ENCODE measurements around the gene EVPLL.
"Not testable (repeated sequence)": the region's sequence is repeated elsewhere in the genome, so short reads cannot be mapped to it uniquely, and the experiment has no call there.

EVPLL gene

GRCh38 chr17:18408906-18409305 is 31.3 kb downstream of the EVPLL start:
- not testable (repeated sequence) for H3K4me1 ChIP-seq (ENCODE audit: insufficient read depth, poor library complexity, severe bottlenecking); H3K27ac ChIP-seq (ENCODE audit: poor library complexity, severe bottlenecking); H3K4me3 ChIP-seq (ENCODE audit: severe bottlenecking); H3K9me3 ChIP-seq (ENCODE audit: severe bottlenecking); ATAC-seq (ENCODE audit: low read depth); DNase-seq (ENCODE audit: low spot score); H3K36me3 ChIP-seq (ENCODE audit: low read depth); H3K27me3 ChIP-seq (ENCODE audit: insufficient read depth, poor library complexity, severe bottlenecking)

DNA sequence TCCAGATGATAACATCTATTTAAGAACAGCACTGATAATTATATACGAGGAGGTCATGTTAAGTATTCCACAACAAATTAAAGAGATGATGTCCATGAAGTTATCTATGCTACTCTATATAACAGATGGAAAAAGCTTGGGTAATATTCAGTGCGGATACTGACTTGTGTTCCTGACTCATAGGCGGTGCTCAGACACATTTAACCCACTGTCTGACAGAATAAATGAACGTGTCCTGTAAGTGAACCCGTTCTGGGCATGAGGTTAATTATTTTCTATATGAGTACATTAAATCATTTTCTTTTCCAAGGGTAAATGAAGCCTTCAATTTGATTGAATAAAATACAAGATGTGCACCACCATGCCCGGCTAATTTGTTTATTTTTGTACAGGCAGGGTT is 31.7 kb downstream of the EVPLL start:
- DNase-seq (ENCODE audit: low spot score); H3K9me3 ChIP-seq (ENCODE audit: severe bottlenecking); H3K4me1 ChIP-seq (ENCODE audit: insufficient read depth, poor library complexity, severe bottlenecking); H3K27ac ChIP-seq (ENCODE audit: poor library complexity, severe bottlenecking); H3K36me3 ChIP-seq (ENCODE audit: low read depth); H3K27me3 ChIP-seq (ENCODE audit: insufficient read depth, poor library complexity, severe bottlenecking); H3K4me3 ChIP-seq (ENCODE audit: severe bottlenecking): not testable (repeated sequence)
- peak; percentile 32; the same call in 1 of the 3 replicates for ATAC-seq (ENCODE audit: low read depth)

DNA sequence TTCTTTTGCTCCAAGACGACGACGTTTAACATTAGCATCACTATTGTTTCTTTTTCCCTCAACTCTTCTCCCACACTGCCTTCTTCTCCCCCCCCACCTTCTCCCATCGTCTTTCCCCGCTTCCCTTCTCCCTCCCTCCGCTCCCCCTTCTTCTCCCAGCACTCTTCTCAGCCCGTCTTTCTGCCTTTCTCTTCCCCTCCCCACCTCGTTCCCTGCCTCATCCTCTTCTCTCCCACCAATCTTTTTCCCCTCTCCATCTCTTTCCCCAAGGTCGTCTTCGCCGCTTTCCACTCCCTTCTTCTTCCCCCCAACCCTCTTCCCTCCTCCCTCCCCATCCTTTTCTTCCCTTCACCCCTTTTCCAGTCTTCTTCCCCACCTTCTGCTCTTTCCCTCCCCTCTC is 33.2 kb downstream of the EVPLL start:
- ATAC-seq (ENCODE audit: low read depth); H3K4me1 ChIP-seq (ENCODE audit: insufficient read depth, poor library complexity, severe bottlenecking); H3K9me3 ChIP-seq (ENCODE audit: severe bottlenecking); DNase-seq (ENCODE audit: low spot score); H3K27me3 ChIP-seq (ENCODE audit: insufficient read depth, poor library complexity, severe bottlenecking); H3K36me3 ChIP-seq (ENCODE audit: low read depth): not testable (repeated sequence)
- Histone ChIP-seq H3K27ac (ENCODE audit: poor library complexity, severe bottlenecking) (peak overlapping the region; percentile 70), H3K4me3 (ENCODE audit: severe bottlenecking) (peak overlapping the region; percentile 15)

DNA sequence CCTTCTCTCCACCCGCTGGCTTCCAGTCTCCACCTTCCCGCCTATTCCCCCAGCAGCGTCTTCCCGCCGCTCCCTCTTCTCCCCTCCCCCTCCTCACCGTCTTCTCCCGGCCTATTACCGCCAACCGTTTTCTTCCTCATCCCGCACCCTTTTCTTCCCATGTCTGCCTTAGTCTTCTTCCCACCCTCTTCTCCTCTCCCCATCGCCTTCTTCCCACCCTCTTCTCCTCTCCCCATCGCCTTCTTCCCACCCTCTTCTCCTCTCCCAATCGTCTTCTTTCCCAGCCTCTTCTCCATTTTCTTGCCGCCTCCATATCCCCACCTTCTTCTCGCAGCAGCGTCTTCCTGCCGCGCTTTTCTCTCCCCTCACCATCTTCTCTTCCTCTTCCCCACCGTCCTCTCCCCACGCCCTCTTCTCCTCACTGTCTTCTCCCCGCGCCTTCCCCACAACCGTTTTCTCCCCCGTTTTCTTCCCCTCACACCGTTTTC is 33.8 kb downstream of the EVPLL start:
- not testable (repeated sequence) for H3K27me3 ChIP-seq (ENCODE audit: insufficient read depth, poor library complexity, severe bottlenecking); H3K36me3 ChIP-seq (ENCODE audit: low read depth); DNase-seq (ENCODE audit: low spot score); H3K4me1 ChIP-seq (ENCODE audit: insufficient read depth, poor library complexity, severe bottlenecking); H3K9me3 ChIP-seq (ENCODE audit: severe bottlenecking)
- Histone ChIP-seq H3K4me3 (ENCODE audit: severe bottlenecking) (peak overlapping the region; percentile 36), H3K27ac (ENCODE audit: poor library complexity, severe bottlenecking) (peak overlapping the region; percentile 70)
- ATAC-seq (ENCODE audit: low read depth) = peak; percentile 56

GRCh38 chr17:18412001-18412538 is 34.5 kb downstream of the EVPLL start:
- not testable (repeated sequence) for H3K4me3 ChIP-seq (ENCODE audit: severe bottlenecking); H3K27me3 ChIP-seq (ENCODE audit: insufficient read depth, poor library complexity, severe bottlenecking); H3K36me3 ChIP-seq (ENCODE audit: low read depth); H3K9me3 ChIP-seq (ENCODE audit: severe bottlenecking); DNase-seq (ENCODE audit: low spot score); H3K4me1 ChIP-seq (ENCODE audit: insufficient read depth, poor library complexity, severe bottlenecking)
- ATAC-seq (ENCODE audit: low read depth) = peak; percentile 86
- H3K27ac ChIP-seq (ENCODE audit: poor library complexity, severe bottlenecking) = peak overlapping the region; percentile 70

- H3K27me3 ChIP-seq (ENCODE audit: insufficient read depth, poor library complexity, severe bottlenecking); ATAC-seq (ENCODE audit: low read depth); H3K4me3 ChIP-seq (ENCODE audit: severe bottlenecking); H3K9me3 ChIP-seq (ENCODE audit: severe bottlenecking); H3K4me1 ChIP-seq (ENCODE audit: insufficient read depth, poor library complexity, severe bottlenecking); DNase-seq (ENCODE audit: low spot score); H3K36me3 ChIP-seq (ENCODE audit: low read depth); H3K27ac ChIP-seq (ENCODE audit: poor library complexity, severe bottlenecking): not testable (repeated sequence)
Measured at GRCh38 chr17:18421521-18421920, 43.9 kb downstream of the EVPLL start.

DNA sequence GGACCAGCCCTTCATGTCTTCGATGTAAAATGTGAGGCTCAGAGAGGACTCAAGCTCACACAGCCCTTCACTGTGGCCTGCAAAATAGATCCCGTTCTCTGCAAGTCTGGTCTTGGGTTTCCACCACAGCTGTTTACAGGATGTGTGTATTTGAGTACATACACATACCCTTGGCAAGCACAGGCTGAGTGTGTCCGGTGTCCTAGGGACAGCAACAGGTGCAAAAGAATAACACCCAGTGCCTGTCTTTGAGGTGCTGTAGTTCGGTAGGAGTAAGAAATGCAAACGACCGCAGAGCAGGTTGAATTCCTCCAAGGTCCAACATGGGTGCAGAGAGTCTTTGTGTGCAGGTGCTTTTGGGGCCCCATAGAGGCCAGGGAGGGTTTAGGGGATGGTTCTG is 44.9 kb downstream of the EVPLL start:
- not testable (repeated sequence) for DNase-seq (ENCODE audit: low spot score); H3K4me1 ChIP-seq (ENCODE audit: insufficient read depth, poor library complexity, severe bottlenecking); H3K27ac ChIP-seq (ENCODE audit: poor library complexity, severe bottlenecking); H3K4me3 ChIP-seq (ENCODE audit: severe bottlenecking); ATAC-seq (ENCODE audit: low read depth); H3K36me3 ChIP-seq (ENCODE audit: low read depth); H3K27me3 ChIP-seq (ENCODE audit: insufficient read depth, poor library complexity, severe bottlenecking); H3K9me3 ChIP-seq (ENCODE audit: severe bottlenecking)

- H3K4me1 ChIP-seq (ENCODE audit: insufficient read depth, poor library complexity, severe bottlenecking); H3K27ac ChIP-seq (ENCODE audit: poor library complexity, severe bottlenecking); ATAC-seq (ENCODE audit: low read depth); H3K27me3 ChIP-seq (ENCODE audit: insufficient read depth, poor library complexity, severe bottlenecking); H3K36me3 ChIP-seq (ENCODE audit: low read depth); DNase-seq (ENCODE audit: low spot score); H3K4me3 ChIP-seq (ENCODE audit: severe bottlenecking); H3K9me3 ChIP-seq (ENCODE audit: severe bottlenecking): not testable (repeated sequence)
Measured at GRCh38 chr17:18423015-18423414, 45.4 kb downstream of the EVPLL start.

- ATAC-seq (ENCODE audit: low read depth); H3K36me3 ChIP-seq (ENCODE audit: low read depth); H3K9me3 ChIP-seq (ENCODE audit: severe bottlenecking); H3K27ac ChIP-seq (ENCODE audit: poor library complexity, severe bottlenecking); H3K27me3 ChIP-seq (ENCODE audit: insufficient read depth, poor library complexity, severe bottlenecking); H3K4me1 ChIP-seq (ENCODE audit: insufficient read depth, poor library complexity, severe bottlenecking); H3K4me3 ChIP-seq (ENCODE audit: severe bottlenecking): not testable (repeated sequence)
- peak; percentile 8 for DNase-seq (ENCODE audit: low spot score)
Measured at GRCh38 chr17:18425593-18425992, 48.0 kb downstream of the EVPLL start.

GRCh38 chr17:18426639-18427038 is 49.1 kb downstream of the EVPLL start:
- not testable (repeated sequence) for DNase-seq (ENCODE audit: low spot score); H3K4me1 ChIP-seq (ENCODE audit: insufficient read depth, poor library complexity, severe bottlenecking); ATAC-seq (ENCODE audit: low read depth); H3K36me3 ChIP-seq (ENCODE audit: low read depth); H3K4me3 ChIP-seq (ENCODE audit: severe bottlenecking); H3K9me3 ChIP-seq (ENCODE audit: severe bottlenecking); H3K27ac ChIP-seq (ENCODE audit: poor library complexity, severe bottlenecking); H3K27me3 ChIP-seq (ENCODE audit: insufficient read depth, poor library complexity, severe bottlenecking)

DNA sequence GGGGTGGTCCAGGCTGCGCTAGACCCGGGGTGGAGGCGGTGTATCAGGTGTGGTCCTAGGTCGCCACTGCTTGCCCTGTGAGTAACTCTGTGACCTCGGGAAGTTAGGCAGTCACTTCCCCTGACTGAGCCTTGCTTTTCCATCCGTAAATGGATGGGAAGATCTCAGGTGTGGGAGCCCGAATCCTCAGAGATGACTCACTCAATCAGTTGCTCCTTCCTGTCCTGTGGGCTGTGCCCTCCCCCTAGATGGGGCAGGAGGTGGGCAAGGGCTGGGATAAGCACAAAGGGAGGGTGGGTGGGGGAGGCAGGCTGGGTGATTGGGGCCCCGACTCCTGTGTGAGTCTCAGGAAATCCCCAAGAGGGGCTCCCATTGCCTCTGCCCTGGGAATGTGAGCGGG is 54.6 kb downstream of the EVPLL start:
- ATAC-seq (ENCODE audit: low read depth) = peak; percentile 68
- not testable (repeated sequence) for H3K4me3 ChIP-seq (ENCODE audit: severe bottlenecking); H3K9me3 ChIP-seq (ENCODE audit: severe bottlenecking); DNase-seq (ENCODE audit: low spot score); H3K4me1 ChIP-seq (ENCODE audit: insufficient read depth, poor library complexity, severe bottlenecking); H3K36me3 ChIP-seq (ENCODE audit: low read depth); H3K27ac ChIP-seq (ENCODE audit: poor library complexity, severe bottlenecking); H3K27me3 ChIP-seq (ENCODE audit: insufficient read depth, poor library complexity, severe bottlenecking)

Measured in RWPE2 (cell line).